Colon (tissue), 2 donors: ENCODE data around the gene BTLA.

ENCODE experiments used
- FAIRE-seq: peaks from 2 replicates; lab custom pipeline; 2012; peaks lifted over from hg19 to GRCh38; lab: Jason Lieb, UNC
- donor health status: control.
- donor health status: control.

The BTLA gene

GRCh38 chr3:112491373-112491772, 7.9 kb downstream of the BTLA start:
- no peak for FAIRE-seq

- no peak for FAIRE-seq
Measured at GRCh38 chr3:112489674-112490479, 9.4 kb downstream of the BTLA start.

GRCh38 chr3:112486811-112487505, 12.3 kb downstream of the BTLA start:
- no peak for FAIRE-seq

- FAIRE-seq: no peak
Measured at GRCh38 chr3:112484352-112484751, 14.9 kb downstream of the BTLA start.

GRCh38 chr3:112482675-112483074, 16.6 kb downstream of the BTLA start:
- no peak for FAIRE-seq

- FAIRE-seq: no peak
Measured at GRCh38 chr3:112481302-112481721, 18.0 kb downstream of the BTLA start.

- FAIRE-seq: no peak
Measured at GRCh38 chr3:112477891-112478290, 21.4 kb downstream of the BTLA start.

- no peak for FAIRE-seq
Measured at GRCh38 chr3:112476346-112476745, 22.9 kb downstream of the BTLA start.

- FAIRE-seq: no peak
Measured at GRCh38 chr3:112474796-112475195, 24.5 kb downstream of the BTLA start.

GRCh38 chr3:112472691-112473090, 26.6 kb downstream of the BTLA start:
- FAIRE-seq: no peak

GRCh38 chr3:112471596-112472325, 27.5 kb downstream of the BTLA start:
- FAIRE-seq: no peak

GRCh38 chr3:112470788-112471187, 28.5 kb downstream of the BTLA start:
- FAIRE-seq: no peak

GRCh38 chr3:112469671-112470070, 29.6 kb downstream of the BTLA start:
- no peak for FAIRE-seq

- no peak for FAIRE-seq
Measured at GRCh38 chr3:112467539-112467938, 31.7 kb downstream of the BTLA start.

GRCh38 chr3:112466020-112466419, 33.3 kb downstream of the BTLA start:
- FAIRE-seq: no peak

- no peak for FAIRE-seq
Measured at GRCh38 chr3:112464264-112464663, 35.0 kb downstream of the BTLA start.

GRCh38 chr3:112463250-112463649, 36.0 kb downstream of the BTLA start:
- FAIRE-seq: no peak

- peak; percentile 38 for FAIRE-seq
Measured at GRCh38 chr3:112461787-112462186, 37.5 kb downstream of the BTLA start.

- no peak for FAIRE-seq
Measured at GRCh38 chr3:112460519-112461195, 38.6 kb downstream of the BTLA start.

- no peak for FAIRE-seq
Measured at GRCh38 chr3:112459750-112460149, 39.5 kb downstream of the BTLA start.

GRCh38 chr3:112456147-112456546, 43.1 kb downstream of the BTLA start:
- FAIRE-seq: no peak

- no peak for FAIRE-seq
Measured at GRCh38 chr3:112448939-112449338, 50.3 kb downstream of the BTLA start.
